IPS-18c (cell line): ENCODE measurements around the gene NSUN5.

Source experiments
- H3K4me3 ChIP-seq: 2 replicates; pipeline ENCODE4 v1.7.0; 2013; ENCODE audit warnings: low read depth, mild to moderate bottlenecking, low read length, moderate library complexity; ENCODE audit not compliant: insufficient read depth
- H3K9me3 ChIP-seq: one replicate; pipeline ENCODE4 v1.6.1; 2013; ENCODE audit warnings: mild to moderate bottlenecking, low read length, moderate library complexity; ENCODE audit not compliant: control insufficient read depth, insufficient read depth

Gene NSUN5

DNA sequence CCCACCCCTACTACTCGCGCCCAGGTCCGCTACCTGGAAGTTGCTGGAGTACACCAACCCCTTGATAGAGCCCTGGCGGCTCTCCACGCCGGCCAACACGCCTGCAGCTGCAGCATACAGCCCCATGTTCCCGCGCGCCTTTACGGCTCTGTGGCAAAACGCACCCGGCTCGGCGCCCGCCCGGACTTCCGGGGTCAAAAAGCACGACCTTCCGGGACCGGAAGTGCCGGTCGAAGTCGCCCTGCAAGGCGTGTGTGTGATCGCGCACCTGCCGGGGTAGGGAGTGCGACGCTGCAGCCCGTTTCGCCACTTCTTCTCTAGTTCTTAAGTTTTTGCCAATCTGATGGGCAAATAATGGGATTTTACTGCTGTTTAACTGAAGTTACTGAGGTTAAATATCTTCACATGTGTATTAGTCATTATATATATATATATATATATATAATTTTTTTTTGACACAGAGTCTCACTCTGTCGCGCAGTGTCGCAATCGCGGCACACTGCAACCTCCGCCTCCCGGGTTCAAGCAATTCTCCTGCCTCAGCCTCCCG, at the start of gene NSUN5:
NSUN5 (minus strand) TSS at position 162 of the 550 bp plus-strand sequence; CDS start at position 126, 36 bp downstream.
- Histone ChIP-seq H3K9me3 (peaks cover 2% of the 10 kb centered on the region), H3K4me3 (peak within 1 kb of the TSS; percentile 59)

DNA sequence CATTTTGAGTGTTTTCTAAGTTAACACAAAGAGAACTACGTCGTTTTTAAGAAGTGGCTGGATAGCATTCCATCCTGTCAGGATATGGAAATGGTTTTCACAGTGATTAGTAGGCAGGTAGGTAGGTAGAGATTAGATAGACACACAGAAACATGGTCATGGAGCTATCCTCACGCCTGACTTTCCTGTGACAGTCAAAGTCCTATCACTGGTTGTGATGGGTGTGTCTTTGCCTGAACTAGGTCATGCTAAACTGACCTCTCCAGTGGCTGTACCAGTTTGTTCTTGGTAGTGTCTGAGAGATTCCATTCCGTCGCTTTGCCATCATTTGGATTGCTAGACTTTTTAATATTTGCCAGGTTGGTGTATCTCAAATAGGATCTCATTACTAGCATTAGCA, 47.5 kb upstream of the NSUN5 start:
- H3K4me3 ChIP-seq: no peak overlapping the region
- no peaks in the 10 kb centered on the region for H3K9me3 ChIP-seq

DNA sequence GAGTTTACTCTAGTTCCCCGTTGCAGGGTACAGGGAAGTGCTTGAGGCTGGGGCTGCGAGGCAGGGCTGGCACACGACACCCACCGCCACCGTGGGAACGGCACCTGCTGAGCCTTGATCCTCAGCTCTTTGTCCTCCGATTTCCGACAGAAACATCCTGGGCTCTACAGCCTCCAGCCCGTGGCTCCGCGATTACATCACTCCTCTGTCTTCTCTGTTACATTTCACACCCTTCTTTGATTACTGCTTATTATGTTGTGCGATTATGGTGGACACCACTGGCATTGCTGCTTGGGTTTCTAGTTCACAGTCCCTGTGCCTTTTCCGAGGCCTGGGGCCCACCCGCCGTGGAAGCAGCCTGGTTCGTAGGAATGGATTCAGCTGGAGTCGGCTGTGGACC, 46.2 kb upstream of the NSUN5 start:
- Histone ChIP-seq H3K9me3 (no peaks in the 10 kb centered on the region), H3K4me3 (no peak overlapping the region)

DNA sequence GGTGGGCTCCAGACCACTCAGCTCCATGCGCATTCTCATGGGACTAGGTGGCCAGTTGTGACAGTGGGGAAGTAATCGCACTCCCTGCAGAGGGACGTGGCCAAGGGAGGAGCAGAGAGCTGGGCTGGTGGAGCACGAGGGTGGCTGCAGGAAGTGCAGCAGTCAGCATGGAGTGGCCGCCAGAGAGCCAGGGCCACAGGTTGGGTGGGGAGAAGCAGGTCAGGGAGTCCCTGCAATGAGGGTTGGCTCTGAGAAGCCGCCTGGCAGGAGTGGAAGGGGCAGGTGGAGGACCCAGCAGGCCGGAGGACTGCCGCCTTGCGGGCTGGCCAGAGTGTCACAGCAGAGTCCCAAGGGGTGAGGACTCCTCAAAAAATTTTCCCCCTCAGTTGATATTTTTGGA, 45.6 kb upstream of the NSUN5 start:
- H3K4me3 ChIP-seq: no peak overlapping the region
- no peaks in the 10 kb centered on the region for H3K9me3 ChIP-seq

DNA sequence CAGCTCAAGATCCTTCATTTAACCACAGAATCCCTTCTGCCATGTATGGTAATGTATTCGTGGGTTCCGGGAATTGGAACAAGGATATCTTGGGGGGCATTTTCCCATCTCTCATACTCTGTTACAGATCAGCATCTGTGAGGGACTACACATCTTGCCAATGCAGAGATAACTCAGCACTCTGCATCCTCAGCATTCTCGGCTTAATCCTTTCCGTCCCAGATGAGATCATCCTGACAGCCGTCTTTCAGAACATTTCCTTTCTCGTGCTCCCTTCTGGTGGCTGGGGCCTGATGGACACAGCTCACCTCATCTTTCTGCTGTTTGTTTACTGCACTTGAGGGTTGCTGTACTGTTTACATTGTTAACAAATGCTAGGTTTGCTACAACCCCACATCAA, 44.6 kb upstream of the NSUN5 start:
- H3K9me3 ChIP-seq: no peaks in the 10 kb centered on the region

DNA sequence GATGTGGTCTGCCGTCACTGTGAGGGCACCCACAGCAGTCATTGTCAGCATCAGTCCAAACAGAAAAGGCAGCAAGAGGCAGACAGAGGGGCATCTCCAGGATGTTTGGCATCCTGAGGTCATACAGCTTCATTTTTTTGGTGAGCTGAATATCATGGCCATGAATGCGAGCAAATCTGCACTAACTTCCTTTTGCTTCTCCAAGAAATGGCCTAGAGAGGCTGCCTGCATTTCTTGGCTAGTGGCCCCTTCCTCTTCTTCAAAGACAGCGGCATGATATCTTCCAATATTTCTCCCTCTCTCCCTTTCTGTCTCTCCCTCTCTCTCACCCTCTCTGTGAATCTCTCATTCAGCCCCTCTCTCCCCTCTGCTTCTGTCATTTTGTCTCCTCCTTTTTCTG, 44.2 kb upstream of the NSUN5 start:
- H3K4me3 ChIP-seq: no peak overlapping the region; the same call in 1 of the 2 replicates
- no peaks in the 10 kb centered on the region for H3K9me3 ChIP-seq

More for the DNA sequence above, 44.6 kb upstream of the NSUN5 start:
- H3K4me3 ChIP-seq: no peak overlapping the region

DNA sequence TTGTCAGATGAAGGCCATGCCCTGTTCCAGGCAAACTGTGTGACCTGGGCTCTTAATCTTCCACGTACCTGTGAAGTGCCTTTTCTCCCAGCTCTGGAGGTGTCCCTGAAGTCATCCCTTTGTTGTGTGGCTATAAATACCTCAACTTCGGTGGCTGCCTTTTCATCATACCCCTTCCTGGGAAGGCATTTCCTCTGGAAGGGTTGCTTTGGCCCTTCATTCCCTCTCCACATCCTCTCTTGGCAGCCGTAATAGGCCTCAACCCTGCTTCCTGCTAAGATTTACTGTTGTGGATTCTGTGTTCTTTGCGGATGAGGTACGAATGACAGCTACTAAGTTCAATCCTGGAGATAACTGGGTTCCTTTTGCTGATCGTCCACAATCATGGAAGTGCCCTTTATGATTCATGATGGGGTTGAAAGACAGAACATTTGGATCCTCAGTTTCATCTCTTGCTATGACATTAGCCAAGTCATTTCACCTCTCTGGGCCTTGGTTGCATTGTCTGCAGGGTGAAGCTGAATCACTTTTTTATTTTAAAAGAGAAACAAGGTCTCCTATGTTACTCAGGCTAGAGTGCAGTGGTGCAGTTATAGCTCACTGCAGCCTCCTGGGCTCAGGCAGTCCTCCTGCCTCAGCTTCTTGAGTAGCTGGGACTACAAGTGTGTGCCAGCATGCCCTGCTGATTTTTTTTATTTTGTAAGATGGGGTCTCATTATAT, 43.0 kb upstream of the NSUN5 start:
- Histone ChIP-seq H3K9me3 (no peaks in the 10 kb centered on the region), H3K4me3 (no peak overlapping the region)

DNA sequence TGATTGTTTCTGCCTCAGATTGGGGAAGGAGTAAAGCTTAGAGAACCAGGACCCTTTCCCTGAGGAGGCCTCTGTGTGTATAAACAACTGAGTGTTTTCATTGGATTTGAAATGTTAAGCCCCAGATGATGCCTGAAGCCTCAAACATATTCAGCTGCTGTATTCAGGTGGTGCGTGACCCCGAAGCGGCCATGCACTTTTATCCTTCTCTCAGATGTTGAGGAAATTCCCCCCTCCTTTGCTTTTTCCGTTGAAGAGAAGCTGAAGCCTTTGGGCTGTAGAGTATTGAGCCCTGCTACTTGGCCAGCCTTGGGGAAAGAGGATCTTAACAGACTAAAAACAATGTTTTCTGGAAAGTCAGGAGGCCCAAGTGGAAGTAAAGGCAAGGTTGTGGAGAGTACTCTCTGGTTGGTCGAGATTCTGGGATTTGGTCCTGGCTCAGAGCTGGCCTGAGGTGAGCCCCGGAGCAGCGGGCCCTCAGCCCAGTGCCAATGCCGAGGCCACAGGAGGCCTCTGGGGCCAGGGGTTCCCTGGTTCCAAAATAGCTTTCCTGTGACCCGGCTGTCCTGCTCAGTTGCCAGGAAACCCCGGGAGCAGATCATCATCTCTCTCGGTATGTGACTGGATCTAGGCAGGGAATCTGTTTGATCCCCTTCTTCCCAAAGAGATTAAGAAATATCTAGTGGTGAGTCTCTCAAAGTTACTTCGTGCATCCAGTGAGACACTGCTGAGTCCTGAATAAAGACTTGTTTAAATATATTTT, 41.9 kb upstream of the NSUN5 start:
- no peak overlapping the region for H3K4me3 ChIP-seq
- H3K9me3 ChIP-seq: no peaks in the 10 kb centered on the region

DNA sequence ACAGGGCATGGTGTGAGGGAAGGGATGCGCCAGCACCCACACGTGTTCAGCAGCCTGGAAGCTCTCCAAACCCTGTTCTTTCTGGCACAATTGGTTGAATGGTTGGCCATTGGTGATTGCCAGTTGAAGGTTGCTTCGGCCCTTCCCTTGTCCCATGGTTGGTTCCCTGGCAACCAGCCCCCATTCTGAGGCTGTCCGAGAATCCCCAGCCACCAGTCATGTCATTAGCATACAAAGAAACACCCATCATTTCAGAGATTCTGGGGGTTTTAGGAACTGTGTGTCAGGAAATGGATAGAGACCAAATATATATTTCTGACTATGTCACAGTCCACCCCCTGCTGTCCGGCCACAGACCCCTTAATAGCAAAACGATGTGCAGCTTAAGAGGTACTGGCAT, 41.1 kb upstream of the NSUN5 start:
- Histone ChIP-seq H3K4me3 (no peak overlapping the region), H3K9me3 (no peaks in the 10 kb centered on the region)

DNA sequence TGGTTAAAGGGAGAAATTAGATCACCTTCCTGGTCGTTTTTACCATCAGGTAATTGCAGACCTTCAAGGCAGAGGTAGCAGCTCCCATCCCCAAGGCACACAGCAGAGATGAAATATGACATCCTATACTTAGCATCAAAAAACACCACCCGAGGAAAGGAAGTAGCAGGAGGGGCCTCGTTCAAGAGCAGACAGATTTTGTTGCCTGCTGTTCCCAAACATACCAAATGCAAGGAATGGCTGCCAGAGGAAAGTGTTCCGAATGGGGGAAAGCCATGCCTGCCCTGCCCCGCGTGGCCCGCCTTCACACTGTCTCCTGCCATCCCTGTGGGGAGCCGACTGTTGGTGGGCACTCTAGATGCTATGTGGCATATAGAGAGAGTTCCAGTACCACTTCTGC, 37.3 kb upstream of the NSUN5 start:
- Histone ChIP-seq H3K4me3 (no peak overlapping the region), H3K9me3 (no peaks in the 10 kb centered on the region)

DNA sequence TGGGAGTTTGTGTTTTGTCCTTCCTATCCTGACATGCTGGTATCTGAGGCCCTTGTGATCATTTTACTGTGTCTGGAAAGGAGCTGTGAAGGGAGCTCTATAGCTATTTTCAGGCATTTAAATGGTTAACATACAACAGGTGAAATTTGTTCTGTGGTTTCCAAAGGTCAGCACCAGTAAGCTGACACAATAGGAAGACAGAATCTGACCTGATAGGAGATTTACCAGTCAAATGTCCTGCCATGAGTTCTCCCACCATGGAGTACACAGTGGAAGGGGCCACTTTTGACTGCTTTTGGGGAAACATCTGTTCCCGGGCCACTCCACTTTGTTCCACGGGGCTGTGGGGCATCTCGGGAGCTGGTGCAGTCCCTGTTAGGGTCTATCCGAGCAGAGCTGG, 36.9 kb upstream of the NSUN5 start:
- Histone ChIP-seq H3K4me3 (no peak overlapping the region), H3K9me3 (no peaks in the 10 kb centered on the region)

DNA sequence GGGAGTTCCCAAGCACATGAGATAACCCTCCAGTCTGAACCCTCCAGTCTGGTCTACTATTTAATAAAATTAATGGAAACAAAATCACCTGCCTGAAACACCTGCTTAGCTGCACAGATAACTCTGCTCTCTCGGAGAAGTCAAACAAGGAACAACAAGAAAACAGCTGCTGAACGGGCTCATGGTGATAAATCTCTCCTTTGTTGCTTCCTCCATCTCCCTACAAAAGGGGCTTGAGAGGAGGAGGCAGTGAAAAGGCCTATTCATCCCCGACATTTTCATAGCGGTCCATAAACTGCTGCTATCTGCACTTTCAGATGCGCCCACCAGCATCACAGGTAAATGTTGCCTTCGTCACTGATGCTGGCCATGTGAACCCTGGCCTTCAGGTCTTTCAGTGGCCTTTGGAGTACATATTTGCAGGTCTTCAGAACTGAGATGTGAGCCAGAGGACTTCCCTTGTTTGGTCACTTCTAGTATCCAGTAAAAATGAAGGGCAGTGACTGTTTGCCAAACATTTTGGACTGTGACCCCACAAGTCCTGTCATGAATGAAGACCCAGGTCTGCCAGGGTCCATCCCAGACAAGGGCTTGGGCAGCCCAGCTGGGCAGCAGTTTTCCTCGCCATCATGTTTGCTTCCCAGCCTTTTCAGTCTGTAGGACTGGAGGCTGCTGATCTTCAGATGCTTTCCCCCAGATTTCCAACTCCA, 35.2 kb upstream of the NSUN5 start:
- no peaks in the 10 kb centered on the region for H3K9me3 ChIP-seq
- no peak overlapping the region for H3K4me3 ChIP-seq

DNA sequence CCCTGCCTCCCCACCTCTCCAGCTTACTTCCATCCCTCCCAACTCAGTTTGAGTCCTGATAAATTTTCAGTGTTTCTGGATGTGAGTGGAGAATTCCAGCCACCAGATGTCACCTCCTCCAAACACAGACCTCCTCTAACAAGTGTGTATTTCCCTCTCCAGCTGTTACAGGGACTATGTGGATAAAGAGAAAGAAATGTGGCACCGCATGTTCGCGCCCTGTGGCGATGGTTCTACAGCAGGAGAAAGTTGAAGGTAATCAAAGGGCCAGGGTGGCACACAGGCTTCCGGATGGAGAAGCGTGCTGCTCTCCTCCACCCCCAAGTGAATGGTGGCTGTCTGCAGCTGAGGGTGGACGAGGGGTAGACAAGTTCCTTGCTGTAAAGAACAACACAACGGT, 34.0 kb upstream of the NSUN5 start:
- Histone ChIP-seq H3K9me3 (no peaks in the 10 kb centered on the region), H3K4me3 (no peak overlapping the region)

DNA sequence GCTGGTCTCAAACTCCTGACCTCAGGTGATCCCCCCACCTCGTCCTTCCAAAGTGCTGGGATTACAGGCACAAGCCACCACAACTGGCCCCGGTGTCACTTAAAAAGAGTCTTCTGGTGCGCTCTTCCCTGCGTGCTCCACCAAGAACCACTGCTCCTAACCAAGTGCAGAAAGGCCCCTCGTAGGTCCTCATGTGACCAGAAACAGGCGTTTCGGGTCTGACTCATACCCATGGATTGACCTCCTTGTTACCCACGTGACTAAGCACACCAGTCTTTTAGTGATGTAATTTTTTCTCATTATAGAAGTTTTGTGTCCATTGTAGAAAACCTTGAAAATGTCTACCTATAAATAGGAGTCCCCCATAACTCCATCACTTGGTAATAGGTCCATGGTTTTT, 33.3 kb upstream of the NSUN5 start:
- H3K9me3 ChIP-seq: no peaks in the 10 kb centered on the region
- H3K4me3 ChIP-seq: no peak overlapping the region

DNA sequence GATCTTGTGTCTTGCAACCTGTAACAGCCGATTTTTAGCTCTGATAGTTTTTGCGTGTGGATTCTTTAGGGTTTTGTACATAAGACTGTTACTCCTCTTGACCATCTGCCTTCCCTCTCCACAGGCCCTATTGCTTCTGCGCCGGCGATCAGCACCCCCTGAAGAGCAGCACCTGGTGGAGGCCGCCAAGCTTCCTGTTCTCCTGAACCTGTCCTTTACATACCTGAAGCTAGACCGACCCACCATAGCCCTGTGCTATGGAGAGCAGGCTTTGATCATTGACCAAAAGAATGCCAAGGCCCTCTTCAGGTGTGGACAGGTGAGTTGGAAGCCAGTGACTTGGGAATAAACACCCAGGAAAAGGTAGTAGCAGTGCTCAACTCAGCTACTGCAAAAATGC, 31.9 kb upstream of the NSUN5 start:
- Histone ChIP-seq H3K9me3 (no peaks in the 10 kb centered on the region), H3K4me3 (no peak overlapping the region)

DNA sequence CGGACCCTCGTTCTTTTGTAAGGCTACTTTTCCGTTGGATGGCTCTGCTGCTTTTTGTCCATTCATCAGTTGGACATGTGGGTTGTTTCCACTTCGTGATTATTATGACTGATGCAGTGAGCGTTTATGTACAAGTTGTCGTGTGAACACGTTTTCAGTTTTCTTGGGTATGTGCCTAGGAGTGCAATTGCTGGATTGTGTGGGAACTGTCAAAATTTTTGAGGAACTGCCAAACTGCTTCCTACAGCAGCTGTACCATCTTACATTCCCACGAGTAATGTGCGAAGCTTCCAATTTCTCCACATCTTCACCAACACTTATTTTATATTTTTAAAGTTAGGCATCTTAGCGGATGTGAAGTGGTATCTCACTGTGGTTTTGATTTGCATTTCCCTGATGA, 29.7 kb upstream of the NSUN5 start:
- no peak overlapping the region for H3K4me3 ChIP-seq
- H3K9me3 ChIP-seq: no peaks in the 10 kb centered on the region

DNA sequence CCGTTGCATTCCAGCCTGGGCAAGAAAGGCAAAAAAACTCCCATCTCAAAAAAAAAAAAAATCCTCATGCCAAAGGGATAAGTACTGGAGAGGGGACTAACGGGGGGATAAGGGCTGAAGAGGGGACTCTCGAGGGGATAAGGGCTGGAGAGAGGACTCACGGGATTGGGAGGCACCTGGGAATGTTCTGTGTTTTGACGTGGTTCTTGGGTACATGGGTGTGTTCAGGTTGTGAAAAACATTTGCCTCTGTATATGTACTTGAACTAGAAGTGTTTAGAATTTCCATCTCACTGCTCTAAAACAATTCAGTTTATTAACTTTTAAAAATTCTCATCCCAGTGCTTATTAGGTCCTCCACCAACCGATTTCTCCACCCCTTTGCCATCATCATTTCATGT, 23.8 kb upstream of the NSUN5 start:
- Histone ChIP-seq H3K9me3 (peaks cover 2% of the 10 kb centered on the region), H3K4me3 (no peak overlapping the region)

DNA sequence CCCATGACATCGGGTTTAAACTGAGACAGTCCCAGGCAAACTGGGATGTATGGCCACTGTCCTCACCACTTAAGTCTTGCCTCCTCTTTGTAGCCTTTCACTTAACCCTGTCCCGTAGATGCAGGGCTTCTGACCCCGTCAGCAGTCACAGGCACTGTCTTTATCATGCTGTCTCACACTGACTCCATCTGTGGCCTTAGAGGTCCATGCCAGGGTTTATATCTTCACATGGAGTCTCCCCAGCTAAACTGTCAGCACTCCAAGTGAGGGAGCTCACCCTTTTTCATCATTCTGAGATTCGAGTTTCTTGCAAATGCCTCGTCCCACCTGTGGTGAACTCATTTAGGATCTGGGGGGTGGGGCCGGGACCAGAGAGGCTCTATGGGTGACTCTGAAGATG, 22.1 kb upstream of the NSUN5 start:
- peaks cover 2% of the 10 kb centered on the region for H3K9me3 ChIP-seq
- H3K4me3 ChIP-seq: no peak overlapping the region
